ENCODE data around the gene WIPI1. TPM values are rescaled to one million over a fixed set of nuclear protein-coding genes. Genes with fewer than 3 reads are reported as not detected.

The WIPI1 gene
- total RNA-seq, 4 donors from 2014 or later = 19.3 to 35.1 (median 27.8) TPM

DNA sequence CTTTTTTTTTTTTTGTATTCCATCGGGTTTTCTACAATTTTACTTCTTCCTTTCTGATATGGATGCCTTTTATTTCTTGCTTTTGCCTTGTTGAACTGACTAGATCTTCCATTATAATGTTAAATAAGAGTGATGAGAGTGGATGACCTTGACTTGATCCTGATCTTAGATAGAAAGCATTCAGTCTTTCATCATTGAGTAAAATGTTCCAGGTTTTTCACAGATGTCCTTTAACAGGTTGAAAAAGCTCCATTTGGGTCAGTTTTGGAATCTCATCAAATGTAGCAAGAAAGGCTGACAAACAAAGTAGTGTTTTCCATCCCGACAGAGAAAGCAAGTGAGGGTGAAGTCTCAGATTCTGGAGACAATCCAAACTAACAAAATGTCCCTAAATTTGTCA, 27.2 kb upstream of the WIPI1 start:
- H3K27ac ChIP-seq = no peak overlapping the region
- H3K36me3 ChIP-seq = no peaks in the 10 kb centered on the region
- H3K4me3 ChIP-seq = no peak overlapping the region
- H3K27me3 ChIP-seq = no peaks in the 10 kb centered on the region
- TF ChIP-seq EP300 (IDR thresholded peaks at IDR 0.05) (no peak), POLR2A (IDR thresholded peaks at IDR 0.05) (no peak), POLR2AphosphoS5 (IDR thresholded peaks at IDR 0.05) (no peak)
- TF ChIP-seq, protein P1, sequence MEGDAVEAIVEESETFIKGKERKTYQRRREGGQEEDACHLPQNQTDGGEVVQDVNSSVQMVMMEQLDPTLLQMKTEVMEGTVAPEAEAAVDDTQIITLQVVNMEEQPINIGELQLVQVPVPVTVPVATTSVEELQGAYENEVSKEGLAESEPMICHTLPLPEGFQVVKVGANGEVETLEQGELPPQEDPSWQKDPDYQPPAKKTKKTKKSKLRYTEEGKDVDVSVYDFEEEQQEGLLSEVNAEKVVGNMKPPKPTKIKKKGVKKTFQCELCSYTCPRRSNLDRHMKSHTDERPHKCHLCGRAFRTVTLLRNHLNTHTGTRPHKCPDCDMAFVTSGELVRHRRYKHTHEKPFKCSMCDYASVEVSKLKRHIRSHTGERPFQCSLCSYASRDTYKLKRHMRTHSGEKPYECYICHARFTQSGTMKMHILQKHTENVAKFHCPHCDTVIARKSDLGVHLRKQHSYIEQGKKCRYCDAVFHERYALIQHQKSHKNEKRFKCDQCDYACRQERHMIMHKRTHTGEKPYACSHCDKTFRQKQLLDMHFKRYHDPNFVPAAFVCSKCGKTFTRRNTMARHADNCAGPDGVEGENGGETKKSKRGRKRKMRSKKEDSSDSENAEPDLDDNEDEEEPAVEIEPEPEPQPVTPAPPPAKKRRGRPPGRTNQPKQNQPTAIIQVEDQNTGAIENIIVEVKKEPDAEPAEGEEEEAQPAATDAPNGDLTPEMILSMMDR (IDR thresholded peaks at IDR 0.05) = no peak
- H3K9me3 ChIP-seq = no peaks in the 10 kb centered on the region
- no peaks in the 10 kb centered on the region for H3K4me1 ChIP-seq
- DNase-seq (ENCODE audit: low spot score in 2 of 2) = no peak
- WGBS = 62% methylated on average over 2 of the region's 2 CpGs

DNA sequence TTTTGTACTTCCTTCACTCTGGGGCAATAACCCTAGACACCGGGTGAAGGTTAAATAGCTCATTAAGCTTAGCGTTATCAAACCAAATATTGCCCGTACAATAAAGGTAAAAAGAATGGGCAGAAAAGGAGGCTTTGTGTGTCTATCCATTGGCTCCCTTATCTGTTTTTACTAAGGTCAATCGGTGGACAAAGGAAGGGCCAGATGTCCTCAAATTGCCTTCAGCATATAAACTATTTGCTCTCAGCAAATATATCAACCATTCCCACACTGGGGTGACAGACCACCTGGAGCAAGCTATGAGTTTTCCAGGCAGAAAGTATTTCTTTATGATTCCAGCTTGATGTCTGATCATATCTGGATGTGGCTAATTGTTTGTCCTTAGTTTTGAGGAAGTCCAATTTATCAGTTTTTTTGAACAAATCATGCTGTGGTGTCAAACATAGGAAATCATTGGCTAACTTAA, 25.3 kb upstream of the WIPI1 start:
- H3K36me3 ChIP-seq = no peaks in the 10 kb centered on the region
- TF ChIP-seq POLR2AphosphoS5 (IDR thresholded peaks at IDR 0.05) (no peak), EP300 (IDR thresholded peaks at IDR 0.05) (no peak)
- H3K4me3 ChIP-seq = no peak overlapping the region
- H3K27ac ChIP-seq = no peak overlapping the region
- WGBS = 70% methylated on average over 4 of the region's 4 CpGs
- H3K27me3 ChIP-seq = no peaks in the 10 kb centered on the region
- DNase-seq (ENCODE audit: low spot score in 2 of 2) = no peak
- no peaks in the 10 kb centered on the region for H3K9me3 ChIP-seq
- no peaks in the 10 kb centered on the region for H3K4me1 ChIP-seq

DNA sequence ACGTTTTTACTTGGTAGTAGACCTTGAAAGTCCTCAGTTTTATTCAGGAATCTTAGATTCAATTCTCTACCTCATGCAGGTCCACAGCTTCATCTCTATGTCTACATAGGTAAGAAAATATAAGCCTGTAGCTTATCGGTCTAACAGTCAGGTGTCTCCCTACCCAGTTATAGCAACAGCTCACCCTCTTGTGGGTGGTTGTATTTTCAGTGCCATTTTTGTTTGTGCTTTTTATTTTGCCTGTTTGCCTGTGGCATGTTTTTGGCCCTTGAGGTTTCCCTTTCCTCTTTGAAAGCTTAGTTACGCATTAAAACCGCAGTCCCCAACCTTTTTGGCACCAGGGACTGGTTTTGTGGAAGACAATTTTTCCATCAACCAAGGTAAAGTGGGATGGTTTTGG, 23.6 kb upstream of the WIPI1 start:
- Histone ChIP-seq H3K9me3 (no peaks in the 10 kb centered on the region), H3K27ac (no peak overlapping the region), H3K36me3 (no peaks in the 10 kb centered on the region), H3K27me3 (no peaks in the 10 kb centered on the region), H3K4me3 (no peak overlapping the region), H3K4me1 (no peaks in the 10 kb centered on the region)
- no peak for DNase-seq (ENCODE audit: low spot score in 2 of 2)
- no peak for TF ChIP-seq POLR2A (IDR thresholded peaks at IDR 0.05)
- TF ChIP-seq EP300 (IDR thresholded peaks at IDR 0.05) = no peak
- no peak for TF ChIP-seq POLR2AphosphoS5 (IDR thresholded peaks at IDR 0.05)
- TF ChIP-seq, protein P1 (IDR thresholded peaks at IDR 0.05) = no peak
- 87% methylated on average over 4 of the region's 4 CpGs for WGBS

DNA sequence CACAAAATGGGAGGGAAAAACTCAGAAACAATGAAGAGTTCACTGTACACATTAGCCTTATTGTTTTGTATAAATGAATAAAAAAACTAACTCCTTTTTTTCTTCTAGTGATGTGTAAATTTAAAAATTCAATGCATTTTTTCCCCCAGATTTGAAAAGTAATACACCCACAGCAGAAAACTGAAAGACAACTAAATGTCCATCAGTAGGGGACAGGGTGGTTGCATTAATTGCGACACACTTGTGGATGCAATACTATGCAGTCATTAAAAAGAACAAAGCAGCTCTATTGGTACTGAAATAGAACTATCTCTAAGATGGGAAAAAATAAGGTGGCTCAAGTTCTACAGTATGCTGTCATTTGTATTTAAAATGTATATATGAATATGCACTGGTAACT, 13.7 kb upstream of the WIPI1 start:
- Histone ChIP-seq H3K9me3 (no peaks in the 10 kb centered on the region), H3K36me3 (no peaks in the 10 kb centered on the region), H3K27me3 (no peaks in the 10 kb centered on the region), H3K4me3 (no peak overlapping the region), H3K4me1 (peaks cover 1% of the 10 kb centered on the region), H3K27ac (no peak overlapping the region)
- WGBS = 96% methylated on average over 1 of the region's 1 CpG
- TF ChIP-seq POLR2A (IDR thresholded peaks at IDR 0.05) (no peak), EP300 (IDR thresholded peaks at IDR 0.05) (no peak), POLR2AphosphoS5 (IDR thresholded peaks at IDR 0.05) (no peak)
- TF ChIP-seq, protein P1 (IDR thresholded peaks at IDR 0.05) = no peak
- no peak for DNase-seq (ENCODE audit: low spot score in 2 of 2)

DNA sequence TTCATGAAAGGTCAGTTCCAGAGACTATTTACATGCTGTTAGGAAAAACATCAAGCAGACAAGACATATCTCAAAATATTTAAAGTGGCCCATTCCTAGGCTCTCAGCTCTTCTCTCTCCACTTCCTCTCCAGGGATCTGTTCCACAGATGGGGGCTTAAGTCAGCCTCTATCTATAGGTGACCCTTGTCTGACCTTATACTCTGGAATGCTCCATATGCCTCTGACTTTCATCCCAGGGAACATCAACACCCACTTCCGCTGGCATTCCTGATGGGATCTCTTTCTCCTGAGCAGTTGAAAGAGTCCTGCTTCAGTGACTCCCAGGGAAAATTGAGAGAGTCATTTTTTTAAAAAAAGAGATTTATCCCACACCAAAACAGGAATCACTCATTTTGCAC, 11.5 kb upstream of the WIPI1 start:
- DNase-seq (ENCODE audit: low spot score in 2 of 2) = no peak
- Histone ChIP-seq H3K36me3 (no peaks in the 10 kb centered on the region), H3K27ac (no peak overlapping the region), H3K4me1 (peaks cover 5% of the 10 kb centered on the region), H3K4me3 (no peak overlapping the region), H3K9me3 (no peaks in the 10 kb centered on the region), H3K27me3 (no peaks in the 10 kb centered on the region)
- 87% methylated on average over 1 of the region's 1 CpG for WGBS
- TF ChIP-seq, protein P1 (IDR thresholded peaks at IDR 0.05) = no peak
- TF ChIP-seq POLR2A (IDR thresholded peaks at IDR 0.05) = no peak
- no peak for TF ChIP-seq EP300 (IDR thresholded peaks at IDR 0.05)
- TF ChIP-seq POLR2AphosphoS5 (IDR thresholded peaks at IDR 0.05) = no peak

DNA sequence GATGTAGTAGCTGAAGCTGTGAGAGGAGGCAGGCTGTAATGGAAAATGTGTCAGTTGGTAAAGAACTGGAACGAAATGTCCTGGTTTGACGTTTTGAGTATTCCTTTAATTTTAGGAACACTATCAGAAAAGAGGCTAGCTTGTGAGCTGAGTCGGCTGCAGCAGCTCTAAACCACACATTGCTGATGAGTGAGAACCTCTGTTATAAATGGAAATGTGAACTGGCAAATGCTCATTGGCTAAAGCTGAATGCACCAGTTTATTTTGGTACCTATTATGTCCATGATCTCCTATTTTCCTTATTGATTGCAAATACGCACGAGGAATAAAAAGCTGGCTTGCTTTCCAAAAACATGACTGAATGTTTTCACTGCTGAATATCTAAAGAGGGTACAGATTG, 11.0 kb upstream of the WIPI1 start:
- Histone ChIP-seq H3K9me3 (no peaks in the 10 kb centered on the region), H3K36me3 (no peaks in the 10 kb centered on the region), H3K4me1 (peaks cover 5% of the 10 kb centered on the region), H3K27ac (no peak overlapping the region), H3K4me3 (no peak overlapping the region), H3K27me3 (no peaks in the 10 kb centered on the region)
- 69% methylated on average over 5 of the region's 5 CpGs for WGBS
- TF ChIP-seq EP300 (IDR thresholded peaks at IDR 0.05) = no peak
- no peak for TF ChIP-seq POLR2A (IDR thresholded peaks at IDR 0.05)
- TF ChIP-seq POLR2AphosphoS5 (IDR thresholded peaks at IDR 0.05) = no peak
- TF ChIP-seq, protein P1 (IDR thresholded peaks at IDR 0.05) = no peak
- DNase-seq (ENCODE audit: low spot score in 2 of 2) = no peak

Measured in suprapubic skin (tissue), 4 donors.